CD1c-positive myeloid dendritic cell (primary cell): ENCODE measurements around the gene TMPO.
"Not testable (repeated sequence)": the region's sequence is repeated elsewhere in the genome, so short reads cannot be mapped to it uniquely, and the experiment has no call there.

ENCODE experiments used
- DNase-seq: peaks from one replicate; pipeline ENCODE4 v3.0.0-alpha.2; 2016; ENCODE audit errors: extremely low spot score

TMPO gene, protein sequence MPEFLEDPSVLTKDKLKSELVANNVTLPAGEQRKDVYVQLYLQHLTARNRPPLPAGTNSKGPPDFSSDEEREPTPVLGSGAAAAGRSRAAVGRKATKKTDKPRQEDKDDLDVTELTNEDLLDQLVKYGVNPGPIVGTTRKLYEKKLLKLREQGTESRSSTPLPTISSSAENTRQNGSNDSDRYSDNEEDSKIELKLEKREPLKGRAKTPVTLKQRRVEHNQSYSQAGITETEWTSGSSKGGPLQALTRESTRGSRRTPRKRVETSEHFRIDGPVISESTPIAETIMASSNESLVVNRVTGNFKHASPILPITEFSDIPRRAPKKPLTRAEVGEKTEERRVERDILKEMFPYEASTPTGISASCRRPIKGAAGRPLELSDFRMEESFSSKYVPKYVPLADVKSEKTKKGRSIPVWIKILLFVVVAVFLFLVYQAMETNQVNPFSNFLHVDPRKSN

DNA sequence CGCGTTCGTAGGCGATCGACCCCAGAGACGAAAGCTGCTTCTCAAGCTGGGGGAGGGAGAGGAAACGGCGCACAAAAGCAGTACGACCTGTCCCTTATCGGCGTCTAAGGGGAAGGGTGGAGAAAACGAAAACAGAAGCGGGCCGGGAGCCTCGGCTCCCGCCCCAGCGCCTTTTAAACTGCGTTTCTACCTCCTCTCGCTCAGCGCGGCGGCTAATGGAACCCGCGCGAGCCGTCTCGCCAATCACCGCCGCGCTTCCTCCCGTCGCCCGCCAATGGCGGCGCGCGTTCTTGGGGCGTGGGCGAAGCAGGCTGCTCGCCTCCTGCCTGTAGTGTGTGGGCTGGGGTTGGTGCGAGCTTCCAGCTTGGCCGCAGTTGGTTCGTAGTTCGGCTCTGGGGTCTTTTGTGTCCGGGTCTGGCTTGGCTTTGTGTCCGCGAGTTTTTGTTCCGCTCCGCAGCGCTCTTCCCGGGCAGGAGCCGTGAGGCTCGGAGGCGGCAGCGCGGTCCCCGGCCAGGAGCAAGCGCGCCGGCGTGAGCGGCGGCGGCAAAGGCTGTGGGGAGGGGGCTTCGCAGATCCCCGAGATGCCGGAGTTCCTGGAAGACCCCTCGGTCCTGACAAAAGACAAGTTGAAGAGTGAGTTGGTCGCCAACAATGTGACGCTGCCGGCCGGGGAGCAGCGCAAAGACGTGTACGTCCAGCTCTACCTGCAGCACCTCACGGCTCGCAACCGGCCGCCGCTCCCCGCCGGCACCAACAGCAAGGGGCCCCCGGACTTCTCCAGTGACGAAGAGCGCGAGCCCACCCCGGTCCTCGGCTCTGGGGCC, at the start of gene TMPO:
TSS of gene TMPO (plus strand) at position 304 of the 824 bp plus-strand sequence. CDS start at position 582, 278 bp downstream.
- peak; percentile 99 for DNase-seq

DNA sequence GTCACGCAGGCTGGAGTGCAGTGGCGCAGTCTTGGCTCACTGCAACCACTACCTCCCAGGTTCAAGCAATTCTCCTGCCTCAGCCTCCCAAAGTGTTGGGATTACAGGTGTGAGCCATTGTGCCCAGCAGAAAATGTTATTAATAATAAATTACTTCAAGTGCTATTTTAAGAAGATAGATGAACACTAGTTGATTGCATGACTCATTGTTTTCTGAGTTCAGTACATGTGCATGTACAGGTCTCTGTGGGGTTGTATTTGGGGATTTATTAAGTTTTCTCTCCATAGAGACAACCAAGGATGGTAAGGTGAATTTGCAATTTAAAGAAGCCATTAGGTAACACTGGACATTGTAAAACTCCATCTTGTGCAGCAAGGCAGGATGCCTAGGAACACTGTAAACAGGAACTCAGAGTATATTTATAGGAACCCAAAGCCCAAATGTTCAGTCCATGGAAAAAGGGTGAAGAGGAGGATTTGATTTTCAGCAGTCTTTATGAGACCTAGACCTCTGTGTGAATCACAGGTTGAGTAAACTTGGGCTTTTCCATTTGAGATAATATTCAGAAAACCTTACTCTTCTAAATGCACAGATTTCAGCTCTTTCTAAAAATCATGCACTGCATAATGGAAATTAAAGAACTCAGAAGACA, 49.3 kb upstream of the TMPO start:
- peak; percentile 30 for DNase-seq

DNA sequence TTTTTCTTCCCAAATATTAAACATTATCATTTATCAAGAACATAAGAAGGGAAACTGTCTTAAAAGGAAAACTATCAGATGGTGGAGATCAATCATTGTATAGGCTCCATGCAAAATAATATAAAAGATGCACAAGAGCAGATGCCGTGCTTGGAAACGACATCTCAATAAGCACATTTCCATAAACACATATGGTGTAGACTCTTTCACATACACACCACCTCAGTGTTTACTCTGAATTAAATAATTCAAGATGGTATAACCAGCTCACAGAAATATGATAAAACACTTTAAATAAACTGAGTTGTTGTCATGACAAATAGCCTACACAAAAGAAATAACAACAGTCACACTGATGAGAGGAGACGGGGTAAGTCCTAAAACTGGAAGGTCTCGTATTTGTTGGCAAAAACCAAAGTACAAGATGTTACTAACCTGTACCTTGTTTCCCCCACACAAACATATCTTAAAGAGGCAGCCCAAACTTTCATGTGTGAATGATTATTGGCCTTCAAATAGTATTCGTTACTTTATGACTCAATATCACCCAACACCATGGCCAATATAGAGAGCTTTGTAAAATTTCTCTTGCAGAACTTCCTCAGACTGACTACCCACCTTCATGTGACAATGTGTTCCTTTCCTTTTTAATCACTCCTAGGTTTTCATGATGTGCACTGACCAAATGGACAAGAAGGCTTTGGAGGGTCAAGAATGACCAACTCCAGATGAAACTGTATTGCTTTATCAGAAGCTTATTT, 48.6 kb upstream of the TMPO start:
- DNase-seq = peak; percentile 41

DNA sequence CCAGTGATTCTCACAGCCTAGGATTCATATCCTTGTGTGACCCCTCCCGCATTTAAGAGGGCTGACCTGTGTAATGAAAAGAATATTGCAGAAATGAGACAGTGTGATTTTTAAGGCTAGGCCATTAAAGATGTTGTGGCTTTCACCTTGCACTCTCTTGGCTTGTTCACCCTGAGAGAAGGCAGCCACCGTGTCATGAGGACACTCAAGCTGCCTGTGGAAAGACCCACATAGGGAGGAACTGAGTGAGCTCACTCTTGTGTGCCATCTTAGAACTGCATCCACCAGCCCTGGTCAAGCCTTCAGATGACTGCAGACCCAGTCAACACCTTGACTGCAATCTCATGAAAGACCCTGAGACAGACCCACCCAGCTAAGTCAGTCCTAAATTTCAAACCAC, 46.3 kb upstream of the TMPO start:
- DNase-seq = no peak

DNA sequence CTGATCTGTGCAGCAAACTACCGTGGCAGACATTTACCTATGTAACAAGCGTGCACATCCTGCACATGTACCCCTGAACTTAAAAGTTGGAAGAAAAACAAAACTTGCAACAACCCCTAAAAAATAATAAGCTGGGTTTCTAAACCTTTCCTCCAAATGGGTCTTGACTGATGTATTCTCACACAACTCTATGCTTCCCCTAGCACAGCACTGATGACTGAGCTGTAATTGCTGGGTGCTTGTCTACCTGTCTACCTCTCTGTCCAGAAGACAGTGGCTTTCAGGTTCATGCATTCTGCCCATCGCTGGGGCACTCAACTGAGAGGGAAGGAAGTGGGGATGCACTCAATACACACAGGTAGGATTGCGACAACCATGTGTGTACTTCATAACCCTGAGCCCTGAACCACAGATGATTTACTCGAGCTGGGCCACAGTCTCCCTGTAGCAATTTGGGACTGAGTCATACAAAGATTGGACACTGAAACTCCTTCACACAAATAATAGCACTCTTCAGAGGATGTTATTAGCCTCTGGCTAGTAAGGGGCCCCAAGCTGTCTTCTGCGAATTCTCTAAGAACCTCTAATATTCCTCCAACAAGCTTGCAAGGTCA, 44.8 kb upstream of the TMPO start:
- no peak for DNase-seq

DNA sequence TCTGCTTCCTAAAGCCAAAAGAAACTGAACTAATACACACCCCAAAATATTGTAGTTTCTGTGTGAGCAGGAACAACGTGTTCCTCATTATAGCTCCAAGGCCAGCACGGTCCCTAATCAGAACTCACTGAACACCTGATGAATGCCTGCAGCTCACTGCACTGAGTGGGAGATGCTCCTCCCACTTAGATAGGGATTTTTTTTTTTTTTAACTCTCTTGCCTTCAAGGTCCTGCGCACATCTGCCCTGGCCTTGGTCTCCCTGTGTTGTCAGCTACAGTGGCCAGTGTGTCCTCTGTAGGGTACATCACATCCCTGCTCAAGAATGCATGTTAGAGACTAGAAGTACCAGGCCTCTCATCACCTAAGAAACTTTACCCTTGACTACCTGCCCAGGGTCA, 44.3 kb upstream of the TMPO start:
- no peak for DNase-seq

DNA sequence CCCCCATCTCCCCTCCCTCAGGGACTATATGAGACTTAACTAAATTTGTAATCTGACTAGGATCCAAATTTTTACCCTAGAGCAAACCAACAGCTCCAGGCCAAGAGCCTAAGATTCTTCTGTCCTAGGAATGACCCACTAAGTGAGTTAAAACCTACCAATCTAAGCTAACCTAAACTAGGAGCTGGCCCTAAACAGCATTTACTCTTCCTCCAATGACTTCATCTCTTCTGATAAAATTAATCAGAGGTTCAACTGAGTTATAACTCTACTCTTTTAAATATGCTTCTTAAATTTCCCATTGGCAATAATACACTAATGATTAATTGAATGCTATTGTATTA, 39.9 kb upstream of the TMPO start:
- DNase-seq = no peak

DNA sequence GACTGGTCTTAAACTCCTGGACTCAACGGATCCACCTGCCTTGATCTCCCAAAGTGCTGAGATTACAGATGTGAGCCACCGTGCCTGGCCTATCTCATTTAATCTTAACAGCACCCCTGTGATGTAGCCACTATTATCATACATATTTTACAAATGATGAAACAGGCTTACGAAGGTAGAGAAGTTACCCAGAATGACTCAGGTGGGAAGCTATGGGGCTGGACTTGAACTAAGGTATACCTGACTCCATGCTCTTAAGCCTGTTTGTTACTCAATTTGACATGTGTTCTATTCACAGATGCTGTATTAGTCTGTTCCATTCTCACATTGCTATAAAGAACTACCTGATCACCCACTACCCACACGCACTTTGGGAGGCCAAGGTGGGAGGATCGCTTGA, 36.8 kb upstream of the TMPO start:
- DNase-seq = no peak

DNA sequence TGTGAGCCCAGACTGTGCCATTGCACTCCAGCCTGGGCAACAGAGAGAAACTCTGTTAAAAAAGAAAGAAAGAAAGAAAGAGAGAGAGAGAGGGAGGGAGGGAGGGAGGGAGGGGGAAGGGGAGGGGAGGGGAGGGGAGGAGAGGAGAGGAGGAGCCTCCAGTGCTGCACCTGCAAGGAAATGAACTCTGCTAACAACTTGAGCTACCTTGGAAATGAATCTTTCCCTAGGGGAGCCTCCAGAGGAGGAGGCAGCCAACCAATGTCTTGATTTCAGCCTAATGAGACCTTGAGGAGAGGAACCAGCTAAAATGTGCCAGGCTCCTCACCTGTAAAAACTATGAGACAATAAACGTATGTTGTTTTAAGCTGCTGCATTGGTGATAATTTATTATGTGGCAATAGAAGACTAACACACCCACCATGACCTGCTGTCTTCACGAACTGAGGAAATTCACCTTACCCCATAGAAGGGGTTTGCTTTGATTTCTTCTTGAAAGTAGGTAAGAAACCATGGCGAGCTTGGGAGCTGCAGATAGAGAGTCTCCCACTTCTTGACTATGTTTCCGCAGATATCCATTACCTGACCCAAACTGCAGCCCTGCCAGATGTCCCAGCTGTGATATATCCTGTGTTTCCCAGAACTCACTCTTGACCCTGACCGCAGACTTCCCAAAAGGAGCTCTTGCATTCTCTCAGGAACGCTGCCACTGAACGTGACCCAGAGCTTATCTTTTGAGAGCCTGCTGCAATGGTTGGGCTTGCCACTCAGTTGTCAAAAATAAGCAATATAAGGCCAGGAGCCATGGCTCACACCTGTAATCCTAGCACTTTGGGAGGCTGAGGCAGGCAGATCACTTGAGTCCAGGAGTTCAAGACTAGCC, 31.5 kb upstream of the TMPO start:
- DNase-seq = no peak

DNA sequence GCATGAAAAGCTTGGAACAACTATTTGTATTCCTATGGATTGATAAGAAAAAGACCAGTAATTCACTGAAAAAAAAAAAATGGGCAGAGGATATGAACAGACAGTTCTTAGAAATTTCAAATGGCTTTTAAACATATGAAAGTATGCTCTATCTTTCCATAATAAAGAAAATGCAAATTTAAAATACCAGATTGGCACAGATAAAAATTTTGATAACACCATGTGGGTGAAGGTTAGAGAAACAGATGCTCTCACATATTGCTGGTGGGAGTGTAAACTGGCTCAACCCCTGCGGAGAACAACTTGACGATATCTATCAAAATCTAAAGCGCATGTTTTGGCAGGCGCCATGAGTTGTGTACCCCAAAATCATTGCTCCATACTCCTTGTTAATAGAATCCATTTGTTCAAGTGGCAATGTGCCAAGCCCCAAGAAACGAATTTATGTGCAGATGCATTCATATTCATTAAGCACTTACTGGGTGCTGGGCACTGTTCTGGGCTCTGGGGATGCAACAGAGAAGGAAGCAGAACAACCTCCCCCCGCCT, 29.5 kb upstream of the TMPO start:
- no peak for DNase-seq

DNA sequence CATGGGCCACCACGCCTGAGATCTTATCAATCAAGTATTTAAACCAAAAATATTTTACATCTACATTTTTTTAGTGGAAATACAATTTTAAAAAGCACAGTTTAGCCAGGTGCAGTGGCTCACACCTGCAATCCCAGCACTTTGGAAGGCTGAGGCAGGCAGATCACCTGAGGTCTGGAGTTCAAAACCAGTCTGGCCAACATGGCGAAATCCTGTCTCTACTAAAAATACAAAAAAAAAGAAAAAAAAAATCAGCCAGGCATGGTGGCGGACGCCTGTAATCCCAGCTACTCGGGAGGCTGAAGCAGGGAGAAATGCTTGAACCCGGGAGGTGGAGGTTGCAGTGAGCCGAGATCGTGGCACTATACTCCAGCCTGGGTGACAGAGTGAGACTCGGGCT, 27.0 kb upstream of the TMPO start:
- DNase-seq = not testable (repeated sequence)

DNA sequence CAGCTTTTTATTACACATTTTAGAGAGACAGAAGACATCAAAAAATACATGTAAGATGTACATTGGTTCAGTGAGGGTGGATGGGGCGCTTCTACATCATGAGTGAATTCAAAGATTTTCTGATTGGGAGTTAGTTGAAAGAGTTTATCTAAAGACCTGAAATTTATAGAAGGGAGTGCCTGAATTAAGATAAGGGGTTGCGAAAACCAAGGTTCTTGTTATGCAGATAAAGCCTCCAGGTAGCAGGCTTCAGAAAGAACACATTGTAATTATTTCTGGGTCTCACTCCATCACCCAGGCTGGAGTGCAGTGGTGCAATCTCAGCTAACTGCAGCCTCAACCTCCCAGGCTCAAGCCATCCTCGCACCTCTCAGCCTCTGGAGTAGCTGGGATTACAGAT, 26.2 kb upstream of the TMPO start:
- DNase-seq = no peak

DNA sequence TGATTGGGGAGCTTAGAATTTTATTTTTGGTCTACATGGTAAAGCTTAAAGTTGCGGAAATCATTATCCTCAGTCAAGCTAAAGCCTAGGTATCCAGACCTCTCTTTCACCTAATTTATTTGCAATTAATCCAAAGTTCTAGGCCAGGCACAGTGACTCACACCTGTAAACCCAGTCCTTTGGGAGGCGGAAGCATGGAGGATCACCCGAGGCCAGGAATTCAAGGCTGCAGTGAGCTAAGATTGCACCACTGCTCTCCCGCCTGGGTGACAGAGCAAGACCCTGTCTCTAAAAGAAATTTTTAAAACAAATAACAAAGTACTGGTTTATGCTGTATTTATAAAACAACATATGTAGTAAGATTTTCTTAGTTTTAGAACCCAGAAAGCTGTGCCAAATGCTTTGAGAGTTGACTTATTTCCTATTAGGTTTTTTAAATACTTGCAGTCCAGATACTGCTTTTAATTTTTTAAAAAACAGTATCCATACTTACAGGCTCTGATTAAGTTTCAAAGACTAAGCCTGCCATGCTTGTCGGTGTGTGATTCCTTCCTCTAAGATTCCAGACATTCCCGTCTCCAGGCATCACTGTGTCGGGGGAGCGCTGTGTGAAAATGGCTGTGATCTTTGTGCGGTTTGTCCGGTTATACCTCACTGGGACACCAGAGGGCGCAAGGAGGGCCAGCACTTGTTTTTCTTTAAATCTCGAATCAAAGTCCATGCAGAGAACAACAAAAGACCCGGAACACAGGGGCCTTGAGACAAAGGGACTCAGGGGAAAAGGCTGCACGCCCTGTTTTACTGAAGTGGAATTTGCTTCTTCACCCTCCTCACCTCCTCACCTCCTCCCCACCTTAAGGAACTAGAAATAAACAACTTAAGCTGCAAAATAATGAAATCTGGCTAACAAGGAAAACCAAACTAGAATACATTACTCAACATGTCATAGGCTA, 24.6 kb upstream of the TMPO start:
- peak; percentile 89 for DNase-seq

DNA sequence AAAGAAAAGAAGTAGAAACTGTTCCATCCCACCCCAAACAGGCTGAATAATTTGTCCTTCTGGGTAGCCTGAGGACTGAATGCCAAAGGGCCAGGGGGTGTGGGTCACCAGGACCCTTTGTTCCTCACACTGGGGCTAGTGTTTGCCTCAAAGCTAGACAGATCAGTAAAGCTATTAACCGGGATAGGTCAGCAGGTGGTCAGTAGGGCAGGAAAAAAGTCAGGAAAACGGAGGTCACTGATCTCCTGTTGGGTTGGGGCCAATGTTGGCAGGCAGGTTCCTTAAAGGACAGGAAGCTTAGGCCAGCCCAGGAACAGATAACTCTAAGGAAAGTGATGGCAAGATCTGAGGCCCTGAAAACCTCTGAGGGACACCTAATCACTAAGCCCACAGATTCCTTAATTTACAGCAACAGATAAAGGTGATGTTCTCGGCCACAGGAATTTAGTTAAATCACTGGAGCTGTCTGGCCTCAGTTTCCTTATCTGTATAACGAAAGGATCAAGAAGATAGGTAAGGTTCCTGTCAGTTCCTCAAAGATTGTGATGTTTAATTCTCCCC, 22.7 kb upstream of the TMPO start:
- DNase-seq = no peak

DNA sequence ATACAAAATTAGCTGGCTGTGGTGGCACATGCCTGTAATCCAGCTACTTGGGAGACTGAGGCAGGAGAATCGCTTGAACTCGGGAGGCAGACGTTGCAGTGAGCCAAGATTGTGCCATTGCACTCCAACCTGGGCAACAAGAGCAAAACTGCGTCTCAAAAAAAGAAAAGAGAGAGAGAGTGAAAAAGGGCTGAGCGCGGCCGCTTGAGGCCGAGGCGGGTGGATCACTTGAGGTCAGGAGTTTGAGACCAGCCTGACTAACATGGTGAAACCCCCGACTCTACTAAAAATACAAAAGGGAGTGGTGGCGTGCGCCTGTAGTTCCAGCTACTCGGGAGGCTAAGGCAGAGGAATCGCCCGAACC, 14.1 kb upstream of the TMPO start:
- not testable (repeated sequence) for DNase-seq

DNA sequence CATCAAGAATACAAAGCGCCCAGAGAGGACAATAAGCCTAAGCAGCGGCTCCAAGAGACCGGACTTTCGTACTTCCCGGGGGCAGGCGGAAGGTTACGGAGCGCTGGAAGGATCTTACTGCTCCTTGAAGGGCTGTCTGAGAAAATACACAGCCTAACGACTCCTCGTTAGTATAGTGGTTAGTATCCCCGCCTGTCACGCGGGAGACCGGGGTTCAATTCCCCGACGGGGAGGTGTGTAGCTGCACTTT, 12.1 kb upstream of the TMPO start:
- DNase-seq = peak; percentile 91

DNA sequence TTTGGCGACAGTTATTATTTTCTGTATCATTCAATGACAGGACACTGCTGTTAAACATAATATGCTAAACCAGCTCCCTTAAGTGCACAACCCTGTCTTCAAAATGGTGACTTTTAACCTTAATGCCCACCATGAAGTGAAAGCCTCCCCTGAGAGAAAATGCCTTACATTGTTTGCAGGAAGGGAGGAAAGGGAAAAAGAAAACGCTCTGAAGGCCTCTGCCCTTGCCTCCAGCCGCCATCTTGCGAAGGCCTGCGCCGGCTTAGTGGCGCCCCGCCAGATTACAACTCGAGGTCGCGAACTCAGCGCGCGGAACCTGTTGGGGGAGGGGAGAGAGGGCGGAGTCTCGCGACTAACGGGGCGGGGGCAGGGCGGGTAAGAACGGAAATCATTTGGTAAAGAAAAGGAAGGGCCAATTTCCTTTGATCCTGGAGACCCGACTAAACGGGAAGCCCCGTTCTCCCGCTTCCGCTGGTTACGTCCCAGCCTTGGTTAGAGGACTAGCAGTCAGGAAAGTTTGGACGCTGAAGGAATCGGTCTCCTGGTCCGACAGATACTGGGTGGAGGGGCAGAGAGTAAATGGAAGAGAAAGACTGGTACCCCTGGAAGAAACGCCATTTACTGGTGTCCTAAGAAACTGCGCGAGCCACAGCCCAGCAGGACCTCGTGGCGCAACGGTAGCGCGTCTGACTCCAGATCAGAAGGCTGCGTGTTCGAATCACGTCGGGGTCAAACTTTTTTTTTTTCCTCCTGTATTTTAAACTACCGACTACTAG, 11.6 kb upstream of the TMPO start:
- peak; percentile 97 for DNase-seq

DNA sequence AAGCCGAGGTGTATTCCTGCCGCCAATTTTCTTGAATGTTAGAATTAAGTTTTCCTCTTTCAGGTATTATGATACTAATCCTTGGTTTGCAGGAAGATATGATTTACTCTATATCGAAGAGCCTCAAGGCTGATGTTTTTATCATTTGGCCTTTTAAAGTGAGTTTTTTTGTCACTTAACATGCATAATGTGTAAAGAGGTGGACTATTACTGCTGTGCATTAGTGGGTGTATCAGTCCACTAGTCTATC, 11.1 kb upstream of the TMPO start:
- DNase-seq = no peak

DNA sequence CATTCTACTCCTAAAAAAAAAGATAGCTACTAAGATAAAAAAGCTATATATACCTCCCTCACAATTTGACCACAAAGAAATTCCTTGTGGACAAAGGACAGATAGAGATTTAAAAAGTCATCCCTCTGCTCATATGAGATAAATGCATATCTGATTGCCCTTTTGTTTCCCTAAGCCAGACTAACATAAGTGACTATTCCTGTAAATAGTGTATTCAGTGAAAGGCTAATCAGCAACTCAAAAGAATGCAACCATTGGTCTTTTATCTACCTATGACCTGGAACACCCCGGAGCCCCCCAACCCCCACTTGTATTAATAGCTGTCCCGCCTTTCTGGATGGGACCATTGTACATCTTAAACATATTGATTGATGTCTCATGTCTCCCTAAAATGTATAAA, 6.3 kb upstream of the TMPO start:
- DNase-seq = no peak
